ENCODE data around the gene KRTAP5-1. TPM values are rescaled to one million over a fixed set of nuclear protein-coding genes. Genes with fewer than 3 reads are reported as not detected.
"Not testable (repeated sequence)": the region's sequence is repeated elsewhere in the genome, so short reads cannot be mapped to it uniquely, and the experiment has no call there.

KRTAP5-1 gene
- polyA plus RNA-seq, 1 of the 3 experiments (the other 2 are of a cell fraction) = not detected

GRCh38 chr11:1603629-1604028, 18.5 kb upstream of the KRTAP5-1 start:
- peaks cover 16% of the 10 kb centered on the region; the same call in 1 of the 2 replicates for H3K27me3 ChIP-seq (ENCODE audit: insufficient read depth)
- no peaks in the 10 kb centered on the region for H3F3A ChIP-seq (replicated peaks; ENCODE audit: insufficient read depth)
- no peaks in the 10 kb centered on the region for H3K9me3 ChIP-seq
- no peaks in the 10 kb centered on the region for H3K79me2 ChIP-seq (ENCODE audit: insufficient read depth)
- no peak for TF ChIP-seq YY1 (IDR thresholded peaks at IDR 0.05; ENCODE audit: low read depth)
- TF ChIP-seq MAX (IDR thresholded peaks at IDR 0.05; ENCODE audit: low read depth) = no peak
- no peak for TF ChIP-seq RFX5 (IDR thresholded peaks at IDR 0.05; ENCODE audit: low read length)
- no peak for TF ChIP-seq MEF2A (IDR thresholded peaks at IDR 0.05; ENCODE audit: borderline replicate concordance, low read depth)
- no peak for TF ChIP-seq CHD2 (IDR thresholded peaks at IDR 0.05; ENCODE audit: low read length, partially characterized antibody)
- no peak for TF ChIP-seq MXI1 (IDR thresholded peaks at IDR 0.05; ENCODE audit: low read depth, low read length)
- ChIA-PET POLR2A (no interaction called here), CTCF (interaction anchor here (1.6 kb wide), 1 partner anchor 13 kb away, joined by 3 read pairs; no protein-coding TSS in a partner anchor)
- H2AFZ ChIP-seq (ENCODE audit: low read depth) = no peak overlapping the region
- H3K4me2 ChIP-seq = no peak overlapping the region
- no peak for DNase-seq
- H3K36me3 ChIP-seq (replicated peaks in 1 of 2; ENCODE audit: control insufficient read depth in 1 of 2, insufficient read depth in 2 of 2, low read length in 1 of 2) = no peaks in the 10 kb centered on the region
- H3K9ac ChIP-seq = no peak overlapping the region
- H3K4me3 ChIP-seq (ENCODE audit: low read depth in 2 of 2, low read length in 1 of 2) = no peak overlapping the region
- 17% methylated on average over 1 of the region's 1 CpG for WGBS (ENCODE audit: low lambda C conversion rate)
- no peaks in the 10 kb centered on the region for H3K4me1 ChIP-seq (ENCODE audit: control insufficient read depth in 1 of 2, insufficient read depth in 2 of 2, low read depth in 1 of 2, low read length in 1 of 2)
- no peaks in the 10 kb centered on the region for H3K9me2 ChIP-seq
- no peak overlapping the region for H3K27ac ChIP-seq (ENCODE audit: low read depth in 2 of 2, low read length in 1 of 2)
- H4K20me1 ChIP-seq (ENCODE audit: insufficient read depth) = no peaks in the 10 kb centered on the region

- POLR2A ChIA-PET = not testable (repeated sequence)
Observed at GRCh38 chr11:1601663-1602062, 16.6 kb upstream of the KRTAP5-1 start.

GRCh38 chr11:1600626-1601025, 15.5 kb upstream of the KRTAP5-1 start:
- ChIA-PET CTCF (interaction anchor here (1.0 to 1.7 kb wide), 2 partner anchors 27 to 54 kb away, joined by 3 to 6 read pairs; no protein-coding TSS in a partner anchor), POLR2A (no interaction called here)
- no peak for DNase-seq
- no peaks in the 10 kb centered on the region for H3F3A ChIP-seq (replicated peaks; ENCODE audit: insufficient read depth)
- no peaks in the 10 kb centered on the region for H3K36me3 ChIP-seq (replicated peaks in 1 of 2; ENCODE audit: control insufficient read depth in 1 of 2, insufficient read depth in 2 of 2, low read length in 1 of 2)
- H3K9me3 ChIP-seq = no peaks in the 10 kb centered on the region
- no peaks in the 10 kb centered on the region for H3K79me2 ChIP-seq (ENCODE audit: insufficient read depth)
- H3K9me2 ChIP-seq = no peaks in the 10 kb centered on the region
- H3K27ac ChIP-seq (ENCODE audit: low read depth in 2 of 2, low read length in 1 of 2) = no peak overlapping the region
- no peak overlapping the region for H3K9ac ChIP-seq
- peaks cover 22% of the 10 kb centered on the region for H3K27me3 ChIP-seq (ENCODE audit: insufficient read depth)
- no peak overlapping the region for H2AFZ ChIP-seq (ENCODE audit: low read depth)
- 50% methylated on average over 5 of the region's 5 CpGs for WGBS (ENCODE audit: low lambda C conversion rate)
- H3K4me1 ChIP-seq (ENCODE audit: control insufficient read depth in 1 of 2, insufficient read depth in 2 of 2, low read depth in 1 of 2, low read length in 1 of 2) = no peaks in the 10 kb centered on the region
- H3K4me3 ChIP-seq (ENCODE audit: low read depth in 2 of 2, low read length in 1 of 2) = no peak overlapping the region
- H4K20me1 ChIP-seq (ENCODE audit: insufficient read depth) = no peaks in the 10 kb centered on the region
- H3K4me2 ChIP-seq = no peak overlapping the region
- TF ChIP-seq REST (IDR thresholded peaks at IDR 0.05; ENCODE audit: low read depth, low read length) (no peak), GABPA (IDR thresholded peaks at IDR 0.05; ENCODE audit: low read depth) (no peak), IRF3 (IDR thresholded peaks at IDR 0.05; ENCODE audit: low read depth, low read length) (no peak), PBX3 (IDR thresholded peaks at IDR 0.05) (no peak), RAD21 (IDR thresholded peaks at IDR 0.05; ENCODE audit: low read length) (no peak), FOXM1 (IDR thresholded peaks at IDR 0.05; ENCODE audit: low read depth) (no peak), FOSL2 (IDR thresholded peaks at IDR 0.05; ENCODE audit: borderline replicate concordance, low read depth) (no peak), ELF1 (IDR thresholded peaks at IDR 0.05) (no peak), SIN3A (IDR thresholded peaks at IDR 0.05; ENCODE audit: borderline replicate concordance, low read depth, low read length) (no peak), USF2 (IDR thresholded peaks at IDR 0.05; ENCODE audit: borderline replicate concordance, low read depth, low read length) (no peak)

More at GRCh38 chr11:1601663-1602062, 16.6 kb upstream of the KRTAP5-1 start:
- H3K4me3 ChIP-seq (ENCODE audit: low read depth in 2 of 2, low read length in 1 of 2); H3K4me1 ChIP-seq (ENCODE audit: control insufficient read depth in 1 of 2, insufficient read depth in 2 of 2, low read depth in 1 of 2, low read length in 1 of 2); H2AFZ ChIP-seq (ENCODE audit: low read depth); H3K9me3 ChIP-seq; DNase-seq; H3K4me2 ChIP-seq; H3F3A ChIP-seq (replicated peaks; ENCODE audit: insufficient read depth); H4K20me1 ChIP-seq (ENCODE audit: insufficient read depth); H3K9me2 ChIP-seq; H3K36me3 ChIP-seq (replicated peaks in 1 of 2; ENCODE audit: control insufficient read depth in 1 of 2, insufficient read depth in 2 of 2, low read length in 1 of 2); H3K27ac ChIP-seq (ENCODE audit: low read depth in 2 of 2, low read length in 1 of 2); H3K9ac ChIP-seq; H3K79me2 ChIP-seq (ENCODE audit: insufficient read depth): not testable (repeated sequence)
- 30% methylated on average over 3 of the region's 3 CpGs for WGBS (ENCODE audit: low lambda C conversion rate)
- H3K27me3 ChIP-seq (ENCODE audit: insufficient read depth) = peaks cover 22% of the 10 kb centered on the region; the same call in 1 of the 2 replicates
- CTCF ChIA-PET = interaction anchor here (0.6 to 1.7 kb wide), 4 partner anchors 14 to 55 kb away, joined by 3 to 6 read pairs (median 3); no protein-coding TSS in a partner anchor

Data from SK-N-SH (cell line).